ENCODE measurements around the gene KLK4.

The KLK4 gene

GRCh38 chr19:50859849-50860248 is 51.3 kb downstream of the KLK4 start:
- no peak for DNase-seq (ENCODE audit: extremely low read depth, low read depth)
- no peak for TF ChIP-seq CTCF (IDR thresholded peaks at IDR 0.05; ENCODE audit: low read depth, low read length, missing control alignments)
- H3K4me3 ChIP-seq (replicated peaks; ENCODE audit: low read depth, low read length) = no peak overlapping the region

- TF ChIP-seq CTCF (IDR thresholded peaks at IDR 0.05; ENCODE audit: low read depth, low read length, missing control alignments) = no peak
- DNase-seq (ENCODE audit: extremely low read depth, low read depth) = no peak
- no peak overlapping the region for H3K4me3 ChIP-seq (replicated peaks; ENCODE audit: low read depth, low read length)
These were observed 52.3 kb downstream of the KLK4 start for GRCh38 chr19:50858886-50859285.

- no peak for TF ChIP-seq CTCF (IDR thresholded peaks at IDR 0.05; ENCODE audit: low read depth, low read length, missing control alignments)
- DNase-seq (ENCODE audit: extremely low read depth, low read depth) = no peak
- H3K4me3 ChIP-seq (replicated peaks; ENCODE audit: low read depth, low read length) = no peak overlapping the region
These were observed 53.8 kb downstream of the KLK4 start for GRCh38 chr19:50857366-50857765.

Data from HFF-Myc (cell line).